H1 (cell line): Measurements from ENCODE around the gene U2SURP. TPM values are rescaled to one million over a fixed set of nuclear protein-coding genes. Genes with fewer than 3 reads are reported as not detected.
A peak's percentile ranks its signal among the peaks of the same experiment; 100 is the strongest.

ENCODE experiments used
- BACH1 ChIP-seq: IDR thresholded peaks from 2 replicates; pipeline ENCODE4 v1.6.1; 2012; ENCODE audit warnings: low read length, improper control_type of control experiment
- BCL11A ChIP-seq, 2 experiments: IDR thresholded peaks; one replicate each; pipeline ENCODE4 v1.6.1; 2011; ENCODE audit warnings: low read depth in 2 of 2, low read length in 2 of 2, mild to moderate bottlenecking in 2 of 2
- CBX5 ChIP-seq: fragments of 300-800, 300-1000 bp; sonication (generic); IDR thresholded peaks from 2 replicates; pipeline ENCODE4 v1.7.1; 2016; ENCODE audit warnings: antibody characterized with exemption, low read length, low read depth
- GTF2F1 ChIP-seq: IDR thresholded peaks from 2 replicates; pipeline ENCODE4 v1.6.1; 2012; ENCODE audit warnings: low read depth, low read length, improper control_type of control experiment, borderline replicate concordance
- KDM5A ChIP-seq: fragments of 200-600 bp; IDR thresholded peaks from 2 replicates; pipeline ENCODE4 v1.7.1; 2012; ENCODE audit warnings: mild to moderate bottlenecking, low read length, inconsistent platforms, mixed read lengths
- MAX ChIP-seq: IDR thresholded peaks from 2 replicates; pipeline ENCODE4 v1.6.1; 2012; ENCODE audit warnings: inconsistent platforms
- POU5F1 ChIP-seq: IDR thresholded peaks from 2 replicates; pipeline ENCODE4 v1.6.1; 2011; ENCODE audit warnings: low read depth, mild to moderate bottlenecking, low read length, moderate library complexity
- RNF2 ChIP-seq: fragments of 200-900, 300-1000 bp; sonication (generic); IDR thresholded peaks from 2 replicates; pipeline ENCODE4 v1.7.1; 2016; ENCODE audit warnings: borderline replicate concordance, low read depth, mild to moderate bottlenecking, antibody characterized with exemption, low read length; ENCODE audit not compliant: poor library complexity, severe bottlenecking; ENCODE audit errors: missing control alignments
- SIX5 ChIP-seq: IDR thresholded peaks from 2 replicates; pipeline ENCODE4 v1.6.1; 2011; ENCODE audit warnings: mild to moderate bottlenecking, low read depth, low read length
- SP2 ChIP-seq: IDR thresholded peaks from 2 replicates; pipeline ENCODE4 v1.6.1; 2012; ENCODE audit warnings: mild to moderate bottlenecking, low read length, inconsistent platforms
- TBP ChIP-seq: IDR thresholded peaks from 2 replicates; pipeline ENCODE4 v1.6.1; 2011; ENCODE audit warnings: low read depth, low read length, improper control_type of control experiment
- ZNF274 ChIP-seq: IDR thresholded peaks from 2 replicates; pipeline ENCODE4 v1.7.0; 2012; ENCODE audit warnings: low read length, borderline replicate concordance; ENCODE audit errors: extremely low read depth
- polyA plus RNA-seq, 7 experiments: library from polyadenylated mRNA; depleted of rRNA in 3 of 7; stranded (reverse) in 5 of 7; unstranded in 2 of 7; fragments of >200 nt in 5 of 7; fragments of 200-250 nt in 2 of 7; gene quantifications; 1 replicate in 5 of 7; 2 replicates in 1 of 7; 4 replicates in 1 of 7; pipeline versions ENCODE4 v1.2.1 to v1.2.3, GENCODE V29; 2011 to 2013; ENCODE audit warnings: missing spikeins in 2 of 7, mixed read lengths in 2 of 7
- total RNA-seq: library from RNA; stranded (reverse); fragmentation: NEBNext Ultra II Directional; extraction: Animal tissue kit (Norgen Biotek cat#: 25700); gene quantifications from 2 replicates; pipeline ENCODE4 v1.2.1, GENCODE V29; 2021

Gene U2SURP
- total and polyA plus RNA-seq, 2 of the 8 experiments (the other 6 are each of a cell fraction or from before 2014, with no cell fraction given), result 22.2 to 167 TPM

- peak; percentile 62 for TF ChIP-seq RNF2
- no peak for TF ChIP-seq SP2
- TF ChIP-seq BCL11A (IDR thresholded peaks at IDR 0.05; ENCODE audit: low read depth in 2 of 2, low read length in 2 of 2), result no peak
- TF ChIP-seq CBX5, result no peak
- TF ChIP-seq BACH1, result no peak
- no peak for TF ChIP-seq GTF2F1
- no peak for TF ChIP-seq ZNF274
- no peak for TF ChIP-seq KDM5A
- TF ChIP-seq MAX, result peak; percentile 97
- TF ChIP-seq TBP, result no peak
- no peak for TF ChIP-seq SIX5
- no peak for TF ChIP-seq POU5F1
Observed at GRCh38 chr3:142962520-142963233, 38.7 kb upstream of the U2SURP start (continued).
